Measurements from ENCODE around the gene LDLRAD1. TPM values are rescaled to one million over a fixed set of nuclear protein-coding genes. Genes with fewer than 3 reads are reported as not detected.
"Not testable (repeated sequence)": the region's sequence is repeated elsewhere in the genome, so short reads cannot be mapped to it uniquely, and the experiment has no call there.

LDLRAD1 gene
- total RNA-seq, 1 experiment from 2014 or later: not detected

DNA sequence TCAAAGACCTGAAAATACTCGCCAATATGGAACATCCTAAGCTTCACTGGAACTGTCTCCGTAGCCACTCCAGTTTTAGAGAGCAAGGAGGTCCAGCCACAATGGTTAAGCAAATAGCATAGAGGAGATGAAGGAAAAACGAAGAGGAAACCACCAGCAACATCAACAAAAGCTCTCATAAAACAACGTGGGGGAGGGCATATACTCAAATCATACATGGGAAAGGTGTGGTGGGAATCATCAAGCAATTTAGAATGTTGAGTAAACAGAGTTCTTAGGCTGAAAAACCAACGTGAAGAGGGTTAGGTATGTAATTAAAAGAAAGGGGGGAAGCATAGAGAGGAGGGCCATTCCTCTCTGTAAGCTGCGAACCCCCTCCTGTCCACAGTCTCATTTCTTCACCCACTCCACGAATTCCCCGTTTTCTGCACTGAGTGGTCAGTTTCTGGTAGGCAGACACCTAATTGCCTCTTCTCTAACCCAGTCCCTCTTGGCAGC lies 34.0 kb upstream of the LDLRAD1 start:
- Histone ChIP-seq H3K27me3 (ENCODE audit: control insufficient read depth, insufficient read depth, low read length) (no peaks in the 10 kb centered on the region), H3K27ac (ENCODE audit: low read length) (peak overlapping the region; percentile 74), H3K4me1 (ENCODE audit: control insufficient read depth, insufficient read depth, low read length) (peaks cover 27% of the 10 kb centered on the region), H3K4me3 (ENCODE audit: low read depth in 2 of 2, low read length in 2 of 2) (peak overlapping the region; percentile 90 to 96), H3K9me3 (ENCODE audit: control insufficient read depth, insufficient read depth, low read depth, low read length) (no peaks in the 10 kb centered on the region), H3K36me3 (ENCODE audit: control insufficient read depth, insufficient read depth, low read length) (no peaks in the 10 kb centered on the region; the same call in 1 of the 2 replicates)
- POLR2A ChIA-PET: no interaction called here
- no peak for ATAC-seq
- TF ChIP-seq, protein P1, sequence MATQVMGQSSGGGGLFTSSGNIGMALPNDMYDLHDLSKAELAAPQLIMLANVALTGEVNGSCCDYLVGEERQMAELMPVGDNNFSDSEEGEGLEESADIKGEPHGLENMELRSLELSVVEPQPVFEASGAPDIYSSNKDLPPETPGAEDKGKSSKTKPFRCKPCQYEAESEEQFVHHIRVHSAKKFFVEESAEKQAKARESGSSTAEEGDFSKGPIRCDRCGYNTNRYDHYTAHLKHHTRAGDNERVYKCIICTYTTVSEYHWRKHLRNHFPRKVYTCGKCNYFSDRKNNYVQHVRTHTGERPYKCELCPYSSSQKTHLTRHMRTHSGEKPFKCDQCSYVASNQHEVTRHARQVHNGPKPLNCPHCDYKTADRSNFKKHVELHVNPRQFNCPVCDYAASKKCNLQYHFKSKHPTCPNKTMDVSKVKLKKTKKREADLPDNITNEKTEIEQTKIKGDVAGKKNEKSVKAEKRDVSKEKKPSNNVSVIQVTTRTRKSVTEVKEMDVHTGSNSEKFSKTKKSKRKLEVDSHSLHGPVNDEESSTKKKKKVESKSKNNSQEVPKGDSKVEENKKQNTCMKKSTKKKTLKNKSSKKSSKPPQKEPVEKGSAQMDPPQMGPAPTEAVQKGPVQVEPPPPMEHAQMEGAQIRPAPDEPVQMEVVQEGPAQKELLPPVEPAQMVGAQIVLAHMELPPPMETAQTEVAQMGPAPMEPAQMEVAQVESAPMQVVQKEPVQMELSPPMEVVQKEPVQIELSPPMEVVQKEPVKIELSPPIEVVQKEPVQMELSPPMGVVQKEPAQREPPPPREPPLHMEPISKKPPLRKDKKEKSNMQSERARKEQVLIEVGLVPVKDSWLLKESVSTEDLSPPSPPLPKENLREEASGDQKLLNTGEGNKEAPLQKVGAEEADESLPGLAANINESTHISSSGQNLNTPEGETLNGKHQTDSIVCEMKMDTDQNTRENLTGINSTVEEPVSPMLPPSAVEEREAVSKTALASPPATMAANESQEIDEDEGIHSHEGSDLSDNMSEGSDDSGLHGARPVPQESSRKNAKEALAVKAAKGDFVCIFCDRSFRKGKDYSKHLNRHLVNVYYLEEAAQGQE (IDR thresholded peaks at IDR 0.05; ENCODE audit: insufficient read depth in 1 of 2, low read depth in 2 of 2, low read length in 1 of 2): no peak
- TF ChIP-seq TCF7L2 (IDR thresholded peaks at IDR 0.05; ENCODE audit: low read depth, low read length) (no peak), POLR2AphosphoS5 (IDR thresholded peaks at IDR 0.05; ENCODE audit: low read depth, low read length) (no peak), SIN3A (IDR thresholded peaks at IDR 0.05; ENCODE audit: borderline replicate concordance, insufficient read depth, low read depth, low read length) (no peak)
- TF ChIP-seq, protein P2, sequence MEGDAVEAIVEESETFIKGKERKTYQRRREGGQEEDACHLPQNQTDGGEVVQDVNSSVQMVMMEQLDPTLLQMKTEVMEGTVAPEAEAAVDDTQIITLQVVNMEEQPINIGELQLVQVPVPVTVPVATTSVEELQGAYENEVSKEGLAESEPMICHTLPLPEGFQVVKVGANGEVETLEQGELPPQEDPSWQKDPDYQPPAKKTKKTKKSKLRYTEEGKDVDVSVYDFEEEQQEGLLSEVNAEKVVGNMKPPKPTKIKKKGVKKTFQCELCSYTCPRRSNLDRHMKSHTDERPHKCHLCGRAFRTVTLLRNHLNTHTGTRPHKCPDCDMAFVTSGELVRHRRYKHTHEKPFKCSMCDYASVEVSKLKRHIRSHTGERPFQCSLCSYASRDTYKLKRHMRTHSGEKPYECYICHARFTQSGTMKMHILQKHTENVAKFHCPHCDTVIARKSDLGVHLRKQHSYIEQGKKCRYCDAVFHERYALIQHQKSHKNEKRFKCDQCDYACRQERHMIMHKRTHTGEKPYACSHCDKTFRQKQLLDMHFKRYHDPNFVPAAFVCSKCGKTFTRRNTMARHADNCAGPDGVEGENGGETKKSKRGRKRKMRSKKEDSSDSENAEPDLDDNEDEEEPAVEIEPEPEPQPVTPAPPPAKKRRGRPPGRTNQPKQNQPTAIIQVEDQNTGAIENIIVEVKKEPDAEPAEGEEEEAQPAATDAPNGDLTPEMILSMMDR (IDR thresholded peaks at IDR 0.05): no peak
- intact Hi-C loops (cut with micrococcal nuclease; ENCODE audit: unreplicated experiment) (no loop called here), in situ Hi-C loops (cut with HindIII; ENCODE audit: low pct_unique_long_range_greater_than_20kb, low sequenced_read_pairs) (no loop called here)
- DNase-seq (ENCODE audit: low read depth, low spot score): no peak
- no TSS peak for BruUV-seq (replicated peaks)
- CTCF ChIA-PET: no interaction called here

DNA sequence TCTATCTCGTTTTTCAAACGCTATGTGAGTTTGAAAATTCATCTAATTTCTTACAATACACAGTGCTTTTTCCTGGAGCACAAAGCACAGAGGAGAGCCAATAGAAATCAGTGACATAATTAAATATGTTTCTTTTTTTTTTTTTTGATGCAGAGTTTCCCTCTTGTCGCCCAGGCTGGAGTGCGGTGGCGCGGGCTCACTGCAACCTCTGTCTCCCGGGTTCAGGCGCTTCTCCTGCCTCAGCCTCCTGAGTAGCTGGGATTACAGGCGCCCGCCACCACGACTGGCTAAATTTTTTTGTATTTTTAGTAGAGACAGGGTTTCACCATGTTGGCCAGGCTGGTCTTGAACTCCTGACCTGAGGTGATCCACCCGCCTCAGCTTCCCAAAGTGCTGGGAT lies 32.4 kb upstream of the LDLRAD1 start:
- POLR2A ChIA-PET; H3K27ac ChIP-seq (ENCODE audit: low read length); H3K9me3 ChIP-seq (ENCODE audit: control insufficient read depth, insufficient read depth, low read depth, low read length); in situ Hi-C loops (cut with HindIII; ENCODE audit: low pct_unique_long_range_greater_than_20kb, low sequenced_read_pairs); DNase-seq (ENCODE audit: low read depth, low spot score); intact Hi-C loops (cut with micrococcal nuclease; ENCODE audit: unreplicated experiment); CTCF ChIA-PET; H3K36me3 ChIP-seq (ENCODE audit: control insufficient read depth, insufficient read depth, low read length); H3K27me3 ChIP-seq (ENCODE audit: control insufficient read depth, insufficient read depth, low read length); H3K4me3 ChIP-seq (ENCODE audit: low read depth in 2 of 2, low read length in 2 of 2); ATAC-seq; BruUV-seq (replicated peaks): not testable (repeated sequence)
- H3K4me1 ChIP-seq (ENCODE audit: control insufficient read depth, insufficient read depth, low read length): peaks cover 34% of the 10 kb centered on the region

DNA sequence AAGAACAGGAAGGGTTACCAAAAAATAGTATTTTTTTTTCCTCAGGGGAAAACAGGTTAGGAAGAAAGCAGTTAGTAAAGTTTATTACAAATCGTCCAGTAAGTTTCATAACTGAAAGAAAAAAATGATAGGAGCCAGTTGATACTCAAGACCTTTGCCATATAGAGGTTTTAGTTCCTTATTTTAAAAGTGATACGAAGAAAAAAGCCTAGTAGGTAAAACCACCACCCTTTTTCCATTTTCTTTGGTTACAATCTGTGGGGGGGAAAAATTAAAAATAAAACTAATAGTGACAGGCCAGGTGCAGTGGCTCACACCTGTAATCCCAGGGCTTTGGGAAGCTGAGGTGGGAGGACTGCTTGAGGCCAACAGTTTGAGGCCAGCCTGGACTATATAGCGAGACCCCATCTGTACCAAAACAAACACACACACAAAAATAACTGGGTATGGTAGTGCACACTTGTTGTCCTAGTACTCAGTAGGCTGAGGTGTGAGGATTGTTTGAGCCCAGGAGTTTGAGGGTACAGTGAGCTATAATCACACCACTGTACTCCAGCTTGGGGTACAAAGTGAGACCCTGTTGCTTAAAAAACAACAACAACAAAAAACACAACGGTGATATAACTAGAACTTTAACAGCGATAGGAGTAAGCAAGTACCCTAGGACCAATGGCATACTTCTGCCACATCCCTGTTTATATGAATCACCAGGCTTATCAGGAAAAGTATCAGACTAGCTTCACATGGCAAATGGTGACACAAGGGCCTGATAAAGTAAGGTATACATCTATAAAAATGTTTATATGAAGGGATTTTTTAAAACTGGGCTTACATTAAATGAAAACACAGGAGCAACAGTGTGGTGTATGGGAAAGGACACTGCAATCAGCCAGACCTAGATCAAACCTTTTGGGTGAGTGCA lies 29.7 kb upstream of the LDLRAD1 start:
- POLR2A ChIA-PET: no interaction called here
- in situ Hi-C loops (cut with HindIII; ENCODE audit: low pct_unique_long_range_greater_than_20kb, low sequenced_read_pairs) (no loop called here), intact Hi-C loops (cut with micrococcal nuclease; ENCODE audit: unreplicated experiment) (no loop called here)
- Histone ChIP-seq H3K4me3 (ENCODE audit: low read depth in 2 of 2, low read length in 2 of 2) (no peak overlapping the region), H3K4me1 (ENCODE audit: control insufficient read depth, insufficient read depth, low read length) (peaks cover 28% of the 10 kb centered on the region), H3K9me3 (ENCODE audit: control insufficient read depth, insufficient read depth, low read depth, low read length) (no peaks in the 10 kb centered on the region), H3K36me3 (ENCODE audit: control insufficient read depth, insufficient read depth, low read length) (peaks cover 4% of the 10 kb centered on the region), H3K27ac (ENCODE audit: low read length) (no peak overlapping the region), H3K27me3 (ENCODE audit: control insufficient read depth, insufficient read depth, low read length) (no peaks in the 10 kb centered on the region)
- TF ChIP-seq, protein P2 (IDR thresholded peaks at IDR 0.05): no peak
- TF ChIP-seq, protein P1 (IDR thresholded peaks at IDR 0.05; ENCODE audit: insufficient read depth in 1 of 2, low read depth in 2 of 2, low read length in 1 of 2): no peak
- no peak for TF ChIP-seq POLR2AphosphoS5 (IDR thresholded peaks at IDR 0.05; ENCODE audit: low read depth, low read length)
- BruUV-seq (replicated peaks): no TSS peak
- DNase-seq (ENCODE audit: low read depth, low spot score): no peak
- CTCF ChIA-PET: interaction anchor here (0.6 kb wide), 1 partner anchor 313 kb away, joined by 6 read pairs; no protein-coding TSS in a partner anchor
- no peak for ATAC-seq

Measured in Panc1 (cell line).